Loucy (cell line): ENCODE results near the gene DYNC1LI1.

Experiments used
- CTCF ChIP-seq: fragments of 200-600 bp; sonication (generic); conservative IDR thresholded peaks from 2 replicates; pipeline ENCODE4 v1.5.1; 2014; ENCODE audit warnings: mild to moderate bottlenecking, antibody characterized with exemption, low read length
- EZH2phosphoT487 ChIP-seq: fragments of 200-600 bp; IDR thresholded peaks from 2 replicates; pipeline ENCODE4 v1.6.1; 2018; ENCODE audit warnings: antibody characterized with exemption, mild to moderate bottlenecking, moderate library complexity, borderline replicate concordance

- TF ChIP-seq CTCF (no peak), EZH2phosphoT487 (no peak)
Observed at GRCh38 chr3:32569540-32570420, 878 bp downstream of the DYNC1LI1 start.
